CD4-positive, CD25-positive, alpha-beta regulatory T cell (primary cell): Measurements from ENCODE around the gene DLG2. TPM values are rescaled to one million over a fixed set of nuclear protein-coding genes. Genes with fewer than 3 reads are reported as not detected.

ENCODE experiments used
- ATAC-seq, 2 donors: fragments of 150-1000 bp; cut with Tn5 transposase; one replicate each; pipeline ENCODE4 v1.10.0; 2021; ENCODE audit warnings: low read depth in 2 of 2, moderate number of reproducible peaks in 2 of 2, moderate library complexity in 1 of 2
- DNase-seq, 3 donors: peaks; one replicate each; pipeline versions ENCODE4 v3.0.0 to v3.0.0-alpha.2; 2012 to 2022; ENCODE audit warnings: mixed read lengths in 1 of 3
- H3K27ac ChIP-seq: one replicate; pipeline ENCODE4 v1.7.0; 2013; ENCODE audit warnings: mild to moderate bottlenecking, low read length; ENCODE audit not compliant: insufficient read depth, poor library complexity, severe bottlenecking
- H3K27me3 ChIP-seq: one replicate; pipeline ENCODE4 v1.7.0; 2013; ENCODE audit warnings: low read length; ENCODE audit not compliant: control insufficient read depth, insufficient read depth
- H3K36me3 ChIP-seq: one replicate; pipeline ENCODE4 v1.7.0; 2013; ENCODE audit warnings: mild to moderate bottlenecking, low read length, moderate library complexity; ENCODE audit not compliant: control insufficient read depth, insufficient read depth
- H3K4me1 ChIP-seq: 2 replicates; pipeline ENCODE4 v1.7.0; 2013; ENCODE audit warnings: mild to moderate bottlenecking, low read length; ENCODE audit not compliant: insufficient read depth, control insufficient read depth, poor library complexity, severe bottlenecking
- H3K4me3 ChIP-seq: one replicate; pipeline ENCODE4 v1.7.0; 2013; ENCODE audit warnings: low read depth, mild to moderate bottlenecking, low read length, moderate library complexity
- H3K9me3 ChIP-seq, 2 experiments: 1 replicate in 1 of 2; 2 replicates in 1 of 2; pipeline ENCODE4 v1.7.0; 2013; ENCODE audit warnings: low read length in 2 of 2, mild to moderate bottlenecking in 1 of 2, moderate library complexity in 1 of 2; ENCODE audit not compliant: control insufficient read depth in 2 of 2
- H3K27ac Mint-ChIP-seq, 3 donors: one replicate each; pipeline ENCODE4 v1.8.0; 2020 to 2022; ENCODE audit warnings: mild to moderate bottlenecking in 3 of 3, mixed read lengths in 3 of 3, moderate library complexity in 2 of 3
- H3K27me3 Mint-ChIP-seq: one replicate; pipeline ENCODE4 v1.8.0; 2022; ENCODE audit warnings: mild to moderate bottlenecking, mixed read lengths
- H3K36me3 Mint-ChIP-seq: one replicate; pipeline ENCODE4 v1.8.0; 2020; ENCODE audit warnings: mixed read lengths
- H3K4me1 Mint-ChIP-seq, 4 donors: one replicate each; pipeline ENCODE4 v1.8.0; 2020 to 2022; ENCODE audit warnings: mixed read lengths in 4 of 4, mild to moderate bottlenecking in 1 of 4
- H3K4me3 Mint-ChIP-seq, 4 donors: one replicate each; pipeline ENCODE4 v1.8.0; 2020 to 2022; ENCODE audit warnings: mild to moderate bottlenecking in 4 of 4, mixed read lengths in 4 of 4, moderate library complexity in 3 of 4
- H3K9me3 Mint-ChIP-seq, 7 donors: one replicate each; pipeline ENCODE4 v1.8.0; 2020 to 2022; ENCODE audit warnings: mixed read lengths in 7 of 7, mild to moderate bottlenecking in 3 of 7, moderate library complexity in 2 of 7
- polyA plus RNA-seq, 4 donors: library from polyadenylated mRNA; unstranded; fragments of 300-500 nt; fragmentation: Illumina TruSeq; gene quantifications; one replicate each; pipeline ENCODE4 v1.2.3, GENCODE V29; 2021
- total RNA-seq: library from RNA; stranded (reverse); gene quantifications from one replicate; pipeline ENCODE4 v1.2.3, GENCODE V29; 2022

DLG2 gene
- total and polyA plus RNA-seq, 5 donors from 2014 or later, result 0.26 to 2.0 (median 0.94) TPM

GRCh38 chr11:85042361-85042760 lies 584.8 kb downstream of the DLG2 start:
- Histone ChIP-seq H3K27ac (no peak overlapping the region), H3K4me1 (no peaks in the 10 kb centered on the region), H3K27me3 (no peaks in the 10 kb centered on the region), H3K36me3 (no peaks in the 10 kb centered on the region), H3K9me3 (no peaks in the 10 kb centered on the region), H3K4me3 (no peak overlapping the region)
- DNase-seq (no peak), ATAC-seq (no peak)
- Mint-ChIP-seq H3K27me3 (no peaks in the 10 kb centered on the region), H3K4me1 (no peaks in the 10 kb centered on the region), H3K27ac (no peak overlapping the region), H3K4me3 (no peak overlapping the region), H3K9me3 (peaks cover 0 to 33% (median 10%) of the 10 kb centered on the region in 7 donors), H3K36me3 (no peaks in the 10 kb centered on the region)

- Mint-ChIP-seq H3K27ac (no peak overlapping the region), H3K4me3 (no peak overlapping the region), H3K4me1 (no peaks in the 10 kb centered on the region), H3K9me3 (peaks cover 0 to 29% (median 12%) of the 10 kb centered on the region in 7 donors), H3K36me3 (no peaks in the 10 kb centered on the region), H3K27me3 (no peaks in the 10 kb centered on the region)
- peaks cover 0 to 3% of the 10 kb centered on the region in 2 experiments for H3K9me3 ChIP-seq
- DNase-seq (no peak), ATAC-seq (no peak)
- no peak overlapping the region for H3K27ac ChIP-seq
- no peaks in the 10 kb centered on the region for H3K4me1 ChIP-seq
- H3K4me3 ChIP-seq, result no peak overlapping the region
- no peaks in the 10 kb centered on the region for H3K36me3 ChIP-seq
- no peaks in the 10 kb centered on the region for H3K27me3 ChIP-seq
Measured at GRCh38 chr11:85040166-85040565, 587.0 kb downstream of the DLG2 start.

GRCh38 chr11:85029964-85030363 lies 597.2 kb downstream of the DLG2 start:
- Histone ChIP-seq H3K36me3 (no peaks in the 10 kb centered on the region), H3K4me3 (no peak overlapping the region), H3K27ac (no peak overlapping the region), H3K27me3 (no peaks in the 10 kb centered on the region), H3K9me3 (peaks cover under 1 to 7% of the 10 kb centered on the region in 2 experiments), H3K4me1 (no peaks in the 10 kb centered on the region)
- H3K36me3 Mint-ChIP-seq, result no peaks in the 10 kb centered on the region
- DNase-seq, result no peak
- H3K9me3 Mint-ChIP-seq, result peaks cover 0 to 13% (median 7%) of the 10 kb centered on the region in 7 donors
- no peak for ATAC-seq
- no peaks in the 10 kb centered on the region for H3K27me3 Mint-ChIP-seq
- no peaks in the 10 kb centered on the region for H3K4me1 Mint-ChIP-seq
- no peak overlapping the region for H3K4me3 Mint-ChIP-seq
- H3K27ac Mint-ChIP-seq, result peak overlapping the region in 1 of 3 donors; percentile 45

GRCh38 chr11:85028329-85029101 lies 598.6 kb downstream of the DLG2 start:
- no peak for ATAC-seq
- no peak overlapping the region for H3K4me3 Mint-ChIP-seq

GRCh38 chr11:85027346-85027745 lies 599.8 kb downstream of the DLG2 start:
- DNase-seq (no peak), ATAC-seq (no peak)

More at GRCh38 chr11:85028329-85029101, 598.6 kb downstream of the DLG2 start:
- H3K27me3 Mint-ChIP-seq, result no peaks in the 10 kb centered on the region
- no peaks in the 10 kb centered on the region for H3K4me1 Mint-ChIP-seq
- Histone ChIP-seq H3K27me3 (no peaks in the 10 kb centered on the region), H3K4me3 (no peak overlapping the region), H3K36me3 (no peaks in the 10 kb centered on the region), H3K9me3 (peaks cover 0 to 5% of the 10 kb centered on the region in 2 experiments), H3K27ac (no peak overlapping the region), H3K4me1 (no peaks in the 10 kb centered on the region)
- peaks cover 0 to 19% (median 9%) of the 10 kb centered on the region in 7 donors for H3K9me3 Mint-ChIP-seq
- H3K27ac Mint-ChIP-seq, result no peak overlapping the region
- DNase-seq, result no peak
- no peaks in the 10 kb centered on the region for H3K36me3 Mint-ChIP-seq

GRCh38 chr11:85021058-85021457 lies 606.1 kb downstream of the DLG2 start:
- H3K27ac ChIP-seq, result no peak overlapping the region
- H3K4me3 Mint-ChIP-seq, result no peak overlapping the region
- H3K4me1 Mint-ChIP-seq, result no peaks in the 10 kb centered on the region
- peaks cover 0 to 28% (median 11%) of the 10 kb centered on the region in 7 donors for H3K9me3 Mint-ChIP-seq
- H3K4me1 ChIP-seq, result no peaks in the 10 kb centered on the region
- peaks cover 0 to 2% of the 10 kb centered on the region in 2 experiments for H3K9me3 ChIP-seq
- ATAC-seq (no peak), DNase-seq (no peak)
- H3K36me3 Mint-ChIP-seq, result no peaks in the 10 kb centered on the region
- no peak overlapping the region for H3K27ac Mint-ChIP-seq
- no peaks in the 10 kb centered on the region for H3K36me3 ChIP-seq
- no peak overlapping the region for H3K4me3 ChIP-seq
- H3K27me3 ChIP-seq, result no peaks in the 10 kb centered on the region
- H3K27me3 Mint-ChIP-seq, result no peaks in the 10 kb centered on the region

More at GRCh38 chr11:85027346-85027745, 599.8 kb downstream of the DLG2 start:
- H3K36me3 ChIP-seq, result no peaks in the 10 kb centered on the region
- Mint-ChIP-seq H3K27me3 (no peaks in the 10 kb centered on the region), H3K27ac (no peak overlapping the region), H3K9me3 (peaks cover 0 to 19% (median 13%) of the 10 kb centered on the region in 7 donors), H3K36me3 (no peaks in the 10 kb centered on the region), H3K4me1 (no peaks in the 10 kb centered on the region), H3K4me3 (no peak overlapping the region)
- no peak overlapping the region for H3K27ac ChIP-seq
- peaks cover 0 to 5% of the 10 kb centered on the region in 2 experiments for H3K9me3 ChIP-seq
- H3K4me3 ChIP-seq, result no peak overlapping the region
- no peaks in the 10 kb centered on the region for H3K27me3 ChIP-seq
- no peaks in the 10 kb centered on the region for H3K4me1 ChIP-seq

GRCh38 chr11:84993386-84993785 lies 633.8 kb downstream of the DLG2 start:
- peaks cover 0 to 5% of the 10 kb centered on the region in 2 experiments for H3K9me3 ChIP-seq
- no peaks in the 10 kb centered on the region for H3K4me1 Mint-ChIP-seq
- no peaks in the 10 kb centered on the region for H3K27me3 ChIP-seq
- no peaks in the 10 kb centered on the region for H3K27me3 Mint-ChIP-seq
- no peak for ATAC-seq
- no peak overlapping the region for H3K27ac ChIP-seq
- H3K36me3 ChIP-seq, result no peaks in the 10 kb centered on the region
- H3K36me3 Mint-ChIP-seq, result no peaks in the 10 kb centered on the region
- no peak overlapping the region for H3K27ac Mint-ChIP-seq
- no peak for DNase-seq
- H3K4me1 ChIP-seq, result no peaks in the 10 kb centered on the region
- no peak overlapping the region for H3K4me3 Mint-ChIP-seq
- H3K9me3 Mint-ChIP-seq, result peaks cover 2 to 44% (median 15%) of the 10 kb centered on the region in 7 donors
- no peak overlapping the region for H3K4me3 ChIP-seq

GRCh38 chr11:84990141-84990540 lies 637.0 kb downstream of the DLG2 start:
- Histone ChIP-seq H3K27ac (no peak overlapping the region), H3K4me3 (no peak overlapping the region), H3K27me3 (no peaks in the 10 kb centered on the region), H3K9me3 (peaks cover 0 to 5% of the 10 kb centered on the region in 2 experiments), H3K4me1 (no peaks in the 10 kb centered on the region), H3K36me3 (no peaks in the 10 kb centered on the region)
- Mint-ChIP-seq H3K36me3 (no peaks in the 10 kb centered on the region), H3K27me3 (no peaks in the 10 kb centered on the region), H3K27ac (no peak overlapping the region), H3K9me3 (peaks cover 5 to 43% (median 8%) of the 10 kb centered on the region in 7 donors), H3K4me3 (no peak overlapping the region), H3K4me1 (no peaks in the 10 kb centered on the region)
- DNase-seq, result no peak
- no peak for ATAC-seq
